Spinal cord (tissue), 10 donors: ENCODE measurements around the gene CD200. TPM values are rescaled to one million over a fixed set of nuclear protein-coding genes. Genes with fewer than 3 reads are reported as not detected.

Experiments
- DNase-seq, 6 donors: peaks; one replicate each; pipeline versions ENCODE4 v3.0.0 to v3.0.0-alpha.2; 2013 to 2015; ENCODE audit warnings: low spot score in 6 of 6, low read depth in 4 of 6
- H3K27ac ChIP-seq: one replicate; pipeline ENCODE4 v1.5.1; 2013; ENCODE audit warnings: low read depth, low read length, control low read depth
- H3K27me3 ChIP-seq: one replicate; pipeline ENCODE4 v1.6.1; 2013; ENCODE audit warnings: low read length; ENCODE audit not compliant: control insufficient read depth, insufficient read depth
- H3K36me3 ChIP-seq: one replicate; pipeline ENCODE4 v1.6.1; 2013; ENCODE audit warnings: low read length; ENCODE audit not compliant: control insufficient read depth, insufficient read depth
- H3K4me1 ChIP-seq: one replicate; pipeline ENCODE4 v1.6.1; 2013; ENCODE audit warnings: low read length; ENCODE audit not compliant: control insufficient read depth, insufficient read depth
- H3K4me3 ChIP-seq: one replicate; pipeline ENCODE4 v1.5.1; 2013; ENCODE audit warnings: low read depth, low read length, control low read depth
- H3K9me3 ChIP-seq: one replicate; pipeline ENCODE4 v1.6.1; 2013; ENCODE audit warnings: low read length; ENCODE audit not compliant: control insufficient read depth, insufficient read depth
- WGBS: methylation state at CpG from one replicate; pipeline ENCODE4 v1.1.5; 2013; ENCODE audit warnings: missing lambda C conversion rate; ENCODE audit not compliant: insufficient coverage; 5-methylcytosine and 5-hydroxymethylcytosine counted together
- polyA plus RNA-seq, 2 donors: library from polyadenylated mRNA; unstranded; fragments of 120-200 nt; gene quantifications; one replicate each; pipeline ENCODE4 v1.2.1, GENCODE V29; 2013; ENCODE audit not compliant: insufficient read length in 2 of 2
- total RNA-seq, 2 donors: library from RNA; depleted of rRNA in 1 of 2; stranded (reverse); fragments of 120-200 nt in 1 of 2; fragments of >200 nt in 1 of 2; gene quantifications; one replicate each; pipeline versions ENCODE4 v1.2.3 to v1.2.4, GENCODE V29; 2013 to 2014
- donor health status: healthy.

The CD200 gene
- total and polyA plus RNA-seq, 4 donors: 26.7 to 106 (median 69.2) TPM

- Histone ChIP-seq H3K4me3 (no peak overlapping the region), H3K9me3 (no peaks in the 10 kb centered on the region), H3K27me3 (no peaks in the 10 kb centered on the region), H3K27ac (no peak overlapping the region), H3K4me1 (no peaks in the 10 kb centered on the region), H3K36me3 (no peaks in the 10 kb centered on the region)
- no peak for DNase-seq
- WGBS: 97% methylated on average over 6 of the region's 7 CpGs
Measured at GRCh38 chr3:112381673-112382542, 49.0 kb downstream of the CD200 start.

- no peak for DNase-seq
- no peaks in the 10 kb centered on the region for H3K4me1 ChIP-seq
- no peaks in the 10 kb centered on the region for H3K36me3 ChIP-seq
- no peak overlapping the region for H3K27ac ChIP-seq
- no peaks in the 10 kb centered on the region for H3K9me3 ChIP-seq
- WGBS: 89% methylated on average over 5 of the region's 7 CpGs
- H3K4me3 ChIP-seq: no peak overlapping the region
- no peaks in the 10 kb centered on the region for H3K27me3 ChIP-seq
Measured at GRCh38 chr3:112382543-112383160, 49.7 kb downstream of the CD200 start.

GRCh38 chr3:112384769-112385168 is 51.8 kb downstream of the CD200 start:
- Histone ChIP-seq H3K36me3 (no peaks in the 10 kb centered on the region), H3K27me3 (no peaks in the 10 kb centered on the region), H3K4me1 (no peaks in the 10 kb centered on the region), H3K4me3 (no peak overlapping the region), H3K27ac (no peak overlapping the region), H3K9me3 (no peaks in the 10 kb centered on the region)
- no peak for DNase-seq

- H3K36me3 ChIP-seq: no peaks in the 10 kb centered on the region
- H3K4me1 ChIP-seq: peaks cover 6% of the 10 kb centered on the region
- no peaks in the 10 kb centered on the region for H3K27me3 ChIP-seq
- H3K4me3 ChIP-seq: no peak overlapping the region
- DNase-seq: no peak
- peaks cover 2% of the 10 kb centered on the region for H3K9me3 ChIP-seq
- no peak overlapping the region for H3K27ac ChIP-seq
Measured at GRCh38 chr3:112388972-112389371, 56.0 kb downstream of the CD200 start.

- no peak for DNase-seq
- Histone ChIP-seq H3K4me3 (no peak overlapping the region), H3K36me3 (no peaks in the 10 kb centered on the region), H3K4me1 (peaks cover 6% of the 10 kb centered on the region), H3K9me3 (peaks cover 2% of the 10 kb centered on the region), H3K27me3 (no peaks in the 10 kb centered on the region), H3K27ac (peak overlapping the region; percentile 90)
Measured at GRCh38 chr3:112389961-112390360, 57.0 kb downstream of the CD200 start.

- Histone ChIP-seq H3K9me3 (peaks cover 2% of the 10 kb centered on the region), H3K4me1 (peaks cover 6% of the 10 kb centered on the region), H3K36me3 (no peaks in the 10 kb centered on the region), H3K27me3 (no peaks in the 10 kb centered on the region), H3K27ac (peak overlapping the region; percentile 90), H3K4me3 (no peak overlapping the region)
- 19% methylated on average over 2 of the region's 4 CpGs for whole genome bisulfite sequencing
- DNase-seq: peak in 4 of 6 donors; percentile 22 to 70 (median 35)
Measured at GRCh38 chr3:112390783-112391641, 58.1 kb downstream of the CD200 start.

- WGBS: no CpG with 5 or more reads among the region's 3 CpGs
- H3K27me3 ChIP-seq: no peaks in the 10 kb centered on the region
- no peak for DNase-seq
- peaks cover 6% of the 10 kb centered on the region for H3K4me1 ChIP-seq
- peak overlapping the region; percentile 90 for H3K27ac ChIP-seq
- peaks cover 2% of the 10 kb centered on the region for H3K9me3 ChIP-seq
- no peaks in the 10 kb centered on the region for H3K36me3 ChIP-seq
- no peak overlapping the region for H3K4me3 ChIP-seq
Measured at GRCh38 chr3:112391648-112392047, 58.7 kb downstream of the CD200 start.

- peaks cover 6% of the 10 kb centered on the region for H3K4me1 ChIP-seq
- H3K36me3 ChIP-seq: no peaks in the 10 kb centered on the region
- peak overlapping the region; percentile 90 for H3K27ac ChIP-seq
- H3K27me3 ChIP-seq: no peaks in the 10 kb centered on the region
- no peak overlapping the region for H3K4me3 ChIP-seq
- 94% methylated on average over 2 of the region's 6 CpGs for WGBS
- DNase-seq: no peak
- peaks cover 2% of the 10 kb centered on the region for H3K9me3 ChIP-seq
Measured at GRCh38 chr3:112392393-112393359, 59.7 kb downstream of the CD200 start.

- Histone ChIP-seq H3K27ac (no peak overlapping the region), H3K36me3 (no peaks in the 10 kb centered on the region), H3K9me3 (peaks cover 2% of the 10 kb centered on the region), H3K4me1 (peaks cover 6% of the 10 kb centered on the region), H3K4me3 (no peak overlapping the region), H3K27me3 (no peaks in the 10 kb centered on the region)
- no peak for DNase-seq
- WGBS: no CpG with 5 or more reads among the region's 3 CpGs
Measured at GRCh38 chr3:112393360-112393728, 60.4 kb downstream of the CD200 start.
